Stimulated activated memory B cell treated with anti-CD40 and anti-IgM and Interleukin-4, amounts not matched to agents 10 μg/mL and 1 μg/mL and 100 μg/mL, for 72 hours (primary cell): ENCODE results near the gene PRUNE2.

Experiments used
- ATAC-seq: fragments of 150-1000 bp; cut with Tn5 transposase; 2 replicates; pipeline ENCODE4 v1.10.0; 2021
- H3K27ac Mint-ChIP-seq: one replicate; pipeline ENCODE4 v1.8.0; 2022; ENCODE audit warnings: mild to moderate bottlenecking, mixed read lengths
- H3K27me3 Mint-ChIP-seq: one replicate; pipeline ENCODE4 v1.8.0; 2022; ENCODE audit warnings: mixed read lengths
- H3K36me3 Mint-ChIP-seq: one replicate; pipeline ENCODE4 v1.8.0; 2022; ENCODE audit warnings: mixed read lengths
- H3K4me1 Mint-ChIP-seq: one replicate; pipeline ENCODE4 v1.8.0; 2022; ENCODE audit warnings: mixed read lengths
- H3K4me3 Mint-ChIP-seq: one replicate; pipeline ENCODE4 v1.8.0; 2022; ENCODE audit warnings: mild to moderate bottlenecking, moderate library complexity, mixed read lengths
- H3K9me3 Mint-ChIP-seq: one replicate; pipeline ENCODE4 v1.8.0; 2022; ENCODE audit warnings: mixed read lengths

The PRUNE2 gene

GRCh38 chr9:76725885-76726284 is 180.0 kb downstream of the PRUNE2 start:
- peaks cover 17% of the 10 kb centered on the region for H3K27me3 Mint-ChIP-seq
- no peak overlapping the region for H3K4me3 Mint-ChIP-seq
- no peak overlapping the region for H3K27ac Mint-ChIP-seq
- no peaks in the 10 kb centered on the region for H3K9me3 Mint-ChIP-seq
- H3K4me1 Mint-ChIP-seq = no peaks in the 10 kb centered on the region
- no peaks in the 10 kb centered on the region for H3K36me3 Mint-ChIP-seq
- ATAC-seq = no peak

GRCh38 chr9:76725011-76725546 is 180.8 kb downstream of the PRUNE2 start:
- Mint-ChIP-seq H3K4me3 (no peak overlapping the region), H3K36me3 (no peaks in the 10 kb centered on the region), H3K27ac (no peak overlapping the region), H3K9me3 (no peaks in the 10 kb centered on the region), H3K4me1 (no peaks in the 10 kb centered on the region), H3K27me3 (peaks cover 17% of the 10 kb centered on the region)
- ATAC-seq = no peak

GRCh38 chr9:76720245-76720644 is 185.7 kb downstream of the PRUNE2 start:
- Mint-ChIP-seq H3K27me3 (peaks cover 29% of the 10 kb centered on the region), H3K27ac (no peak overlapping the region), H3K4me1 (no peaks in the 10 kb centered on the region), H3K4me3 (no peak overlapping the region), H3K9me3 (no peaks in the 10 kb centered on the region), H3K36me3 (no peaks in the 10 kb centered on the region)
- no peak for ATAC-seq

- Mint-ChIP-seq H3K4me3 (no peak overlapping the region), H3K27ac (no peak overlapping the region), H3K27me3 (peaks cover 29% of the 10 kb centered on the region), H3K36me3 (no peaks in the 10 kb centered on the region), H3K9me3 (no peaks in the 10 kb centered on the region), H3K4me1 (no peaks in the 10 kb centered on the region)
- ATAC-seq = no peak
Measured at GRCh38 chr9:76718166-76718565, 187.7 kb downstream of the PRUNE2 start.

GRCh38 chr9:76717613-76718012 is 188.3 kb downstream of the PRUNE2 start:
- H3K36me3 Mint-ChIP-seq = no peaks in the 10 kb centered on the region
- H3K4me1 Mint-ChIP-seq = no peaks in the 10 kb centered on the region
- H3K9me3 Mint-ChIP-seq = no peaks in the 10 kb centered on the region
- H3K27ac Mint-ChIP-seq = no peak overlapping the region
- H3K27me3 Mint-ChIP-seq = peaks cover 29% of the 10 kb centered on the region
- no peak for ATAC-seq
- no peak overlapping the region for H3K4me3 Mint-ChIP-seq

- Mint-ChIP-seq H3K36me3 (no peaks in the 10 kb centered on the region), H3K27me3 (peaks cover 29% of the 10 kb centered on the region), H3K9me3 (no peaks in the 10 kb centered on the region), H3K4me3 (no peak overlapping the region), H3K4me1 (no peaks in the 10 kb centered on the region), H3K27ac (no peak overlapping the region)
- ATAC-seq = no peak
Measured at GRCh38 chr9:76717176-76717575, 188.7 kb downstream of the PRUNE2 start.

- no peaks in the 10 kb centered on the region for H3K9me3 Mint-ChIP-seq
- no peak for ATAC-seq
- H3K4me3 Mint-ChIP-seq = no peak overlapping the region
- H3K27ac Mint-ChIP-seq = no peak overlapping the region
- peaks cover 29% of the 10 kb centered on the region for H3K27me3 Mint-ChIP-seq
- no peaks in the 10 kb centered on the region for H3K4me1 Mint-ChIP-seq
- H3K36me3 Mint-ChIP-seq = no peaks in the 10 kb centered on the region
Measured at GRCh38 chr9:76716085-76716672, 189.7 kb downstream of the PRUNE2 start.

GRCh38 chr9:76713381-76713780 is 192.5 kb downstream of the PRUNE2 start:
- H3K36me3 Mint-ChIP-seq = no peaks in the 10 kb centered on the region

GRCh38 chr9:76709020-76709419 is 196.9 kb downstream of the PRUNE2 start:
- no peak for ATAC-seq
- peaks cover 38% of the 10 kb centered on the region for H3K27me3 Mint-ChIP-seq
- H3K4me3 Mint-ChIP-seq = no peak overlapping the region
- peaks cover 12% of the 10 kb centered on the region for H3K4me1 Mint-ChIP-seq
- H3K9me3 Mint-ChIP-seq = no peaks in the 10 kb centered on the region
- H3K27ac Mint-ChIP-seq = peak overlapping the region; percentile 13
- no peaks in the 10 kb centered on the region for H3K36me3 Mint-ChIP-seq

More at GRCh38 chr9:76713381-76713780, 192.5 kb downstream of the PRUNE2 start:
- Mint-ChIP-seq H3K9me3 (no peaks in the 10 kb centered on the region), H3K4me1 (peaks cover 4% of the 10 kb centered on the region), H3K4me3 (no peak overlapping the region), H3K27ac (no peak overlapping the region), H3K27me3 (peaks cover 38% of the 10 kb centered on the region)
- no peak for ATAC-seq

- no peaks in the 10 kb centered on the region for H3K36me3 Mint-ChIP-seq
- no peak overlapping the region for H3K27ac Mint-ChIP-seq
- H3K4me3 Mint-ChIP-seq = no peak overlapping the region
- peaks cover 50% of the 10 kb centered on the region for H3K27me3 Mint-ChIP-seq
- H3K9me3 Mint-ChIP-seq = no peaks in the 10 kb centered on the region
- H3K4me1 Mint-ChIP-seq = peaks cover 12% of the 10 kb centered on the region
- ATAC-seq = peak; percentile 82
Measured at GRCh38 chr9:76707510-76707909, 198.4 kb downstream of the PRUNE2 start.

GRCh38 chr9:76704593-76705204 is 201.2 kb downstream of the PRUNE2 start:
- Mint-ChIP-seq H3K27me3 (peaks cover 39% of the 10 kb centered on the region), H3K9me3 (no peaks in the 10 kb centered on the region), H3K4me1 (peaks cover 12% of the 10 kb centered on the region), H3K36me3 (no peaks in the 10 kb centered on the region), H3K4me3 (no peak overlapping the region), H3K27ac (no peak overlapping the region)
- ATAC-seq = no peak

- Mint-ChIP-seq H3K9me3 (no peaks in the 10 kb centered on the region), H3K36me3 (no peaks in the 10 kb centered on the region), H3K27ac (no peak overlapping the region), H3K27me3 (peaks cover 24% of the 10 kb centered on the region), H3K4me3 (no peak overlapping the region), H3K4me1 (peaks cover 6% of the 10 kb centered on the region)
- ATAC-seq = no peak
Measured at GRCh38 chr9:76703270-76703669, 202.6 kb downstream of the PRUNE2 start.

- ATAC-seq = no peak
- Mint-ChIP-seq H3K36me3 (no peaks in the 10 kb centered on the region), H3K27me3 (peaks cover 35% of the 10 kb centered on the region), H3K9me3 (no peaks in the 10 kb centered on the region), H3K4me1 (peaks cover 5% of the 10 kb centered on the region), H3K4me3 (no peak overlapping the region), H3K27ac (no peak overlapping the region)
Measured at GRCh38 chr9:76701441-76702039, 204.4 kb downstream of the PRUNE2 start.

- Mint-ChIP-seq H3K27me3 (peaks cover 42% of the 10 kb centered on the region), H3K9me3 (no peaks in the 10 kb centered on the region), H3K4me1 (peaks cover 5% of the 10 kb centered on the region), H3K36me3 (no peaks in the 10 kb centered on the region), H3K27ac (no peak overlapping the region), H3K4me3 (no peak overlapping the region)
- no peak for ATAC-seq
Measured at GRCh38 chr9:76700916-76701315, 205.0 kb downstream of the PRUNE2 start.

GRCh38 chr9:76699971-76700370 is 205.9 kb downstream of the PRUNE2 start:
- Mint-ChIP-seq H3K9me3 (no peaks in the 10 kb centered on the region), H3K27me3 (peaks cover 49% of the 10 kb centered on the region), H3K27ac (no peak overlapping the region), H3K4me3 (no peak overlapping the region), H3K4me1 (peaks cover 5% of the 10 kb centered on the region), H3K36me3 (no peaks in the 10 kb centered on the region)
- ATAC-seq = no peak

GRCh38 chr9:76697554-76697953 is 208.4 kb downstream of the PRUNE2 start:
- no peaks in the 10 kb centered on the region for H3K4me1 Mint-ChIP-seq
- peaks cover 29% of the 10 kb centered on the region for H3K27me3 Mint-ChIP-seq
- no peak overlapping the region for H3K27ac Mint-ChIP-seq
- H3K36me3 Mint-ChIP-seq = no peaks in the 10 kb centered on the region
- H3K9me3 Mint-ChIP-seq = no peaks in the 10 kb centered on the region
- no peak overlapping the region for H3K4me3 Mint-ChIP-seq
- ATAC-seq = no peak
